ENCODE measurements around the gene SPSB1.

The SPSB1 gene

GRCh38 chr1:9346566-9346965, 53.9 kb downstream of the SPSB1 start:
- no peak for TF ChIP-seq ZNF8 (CRISPR knock-in tag; IDR thresholded peaks at IDR 0.05)
- no peak for TF ChIP-seq RARB (CRISPR knock-in tag; IDR thresholded peaks at IDR 0.05)
- no peak for TF ChIP-seq CREB5 (CRISPR knock-in tag; IDR thresholded peaks at IDR 0.05; ENCODE audit: low read depth)
- TF ChIP-seq ARNTL (CRISPR knock-in tag; IDR thresholded peaks at IDR 0.05; ENCODE audit: borderline replicate concordance, low read depth) = no peak
- no peak for TF ChIP-seq GLIS3 (CRISPR knock-in tag; IDR thresholded peaks at IDR 0.05)
- no peak for TF ChIP-seq CSDC2 (CRISPR knock-in tag; IDR thresholded peaks at IDR 0.05)
- no peak for TF ChIP-seq SNAI2 (CRISPR knock-in tag; IDR thresholded peaks at IDR 0.05)
- TF ChIP-seq ZFP3 (CRISPR knock-in tag; IDR thresholded peaks at IDR 0.05) = no peak
- no peak for TF ChIP-seq ZNF565 (CRISPR knock-in tag; conservative IDR thresholded peaks at IDR 0.05; ENCODE audit: low read depth)
- TF ChIP-seq POU6F1 (CRISPR knock-in tag; IDR thresholded peaks at IDR 0.05; ENCODE audit: borderline replicate concordance, low read depth) = no peak
- TF ChIP-seq ISL1 (CRISPR knock-in tag; IDR thresholded peaks at IDR 0.05) = no peak
- no peak for TF ChIP-seq TOX (CRISPR knock-in tag; IDR thresholded peaks at IDR 0.05; ENCODE audit: borderline replicate concordance)
- no peak for ATAC-seq

- ATAC-seq = no peak
- TF ChIP-seq ESRRG (CRISPR knock-in tag; IDR thresholded peaks at IDR 0.05) (no peak), ISL1 (CRISPR knock-in tag; IDR thresholded peaks at IDR 0.05) (no peak), POU6F1 (CRISPR knock-in tag; IDR thresholded peaks at IDR 0.05; ENCODE audit: borderline replicate concordance, low read depth) (no peak), PATZ1 (CRISPR knock-in tag; IDR thresholded peaks at IDR 0.05; ENCODE audit: borderline replicate concordance) (no peak), TOX (CRISPR knock-in tag; IDR thresholded peaks at IDR 0.05; ENCODE audit: borderline replicate concordance) (no peak), ZNF565 (CRISPR knock-in tag; conservative IDR thresholded peaks at IDR 0.05; ENCODE audit: low read depth) (no peak), ARNTL (CRISPR knock-in tag; IDR thresholded peaks at IDR 0.05; ENCODE audit: borderline replicate concordance, low read depth) (no peak), BACH2 (CRISPR knock-in tag; IDR thresholded peaks at IDR 0.05; ENCODE audit: borderline replicate concordance) (no peak), ZNF8 (CRISPR knock-in tag; IDR thresholded peaks at IDR 0.05) (no peak), PPARA (CRISPR knock-in tag; IDR thresholded peaks at IDR 0.05; ENCODE audit: borderline replicate concordance) (no peak), ZNF70 (CRISPR knock-in tag; IDR thresholded peaks at IDR 0.05) (no peak), GLIS3 (CRISPR knock-in tag; IDR thresholded peaks at IDR 0.05) (no peak)
Measured at GRCh38 chr1:9347095-9347850, 54.6 kb downstream of the SPSB1 start.

- no peak for TF ChIP-seq POU6F1 (CRISPR knock-in tag; IDR thresholded peaks at IDR 0.05; ENCODE audit: borderline replicate concordance, low read depth)
- TF ChIP-seq CREB5 (CRISPR knock-in tag; IDR thresholded peaks at IDR 0.05; ENCODE audit: low read depth) = no peak
- no peak for ATAC-seq
Measured at GRCh38 chr1:9349331-9349851, 56.7 kb downstream of the SPSB1 start.
